ENCODE results near the gene CIRBP. TPM values are rescaled to one million over a fixed set of nuclear protein-coding genes. Genes with fewer than 3 reads are reported as not detected.
A peak's percentile ranks its signal among the peaks of the same experiment; 100 is the strongest.

The CIRBP gene
- total RNA-seq, 1 donor: 380 TPM

DNA sequence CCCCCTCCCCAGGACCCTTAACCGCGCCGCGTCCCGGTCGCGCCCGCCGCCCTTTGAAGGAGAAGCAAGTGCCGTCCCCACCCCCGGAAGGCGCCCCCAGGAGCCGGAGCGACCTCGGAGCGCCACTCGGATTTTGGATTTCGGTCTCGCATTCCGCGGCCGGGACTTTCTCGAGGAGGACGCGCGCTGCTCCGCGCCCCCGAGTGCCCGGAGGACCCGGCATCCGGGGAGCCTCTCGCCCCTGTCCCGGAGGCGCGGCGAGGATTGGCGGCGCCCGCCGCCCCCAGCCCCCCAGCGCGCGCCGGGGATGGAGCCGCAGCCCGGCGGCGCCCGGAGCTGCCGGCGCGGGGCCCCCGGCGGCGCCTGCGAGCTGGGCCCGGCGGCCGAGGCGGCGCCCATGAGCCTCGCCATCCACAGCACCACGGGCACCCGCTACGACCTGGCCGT is 19.1 kb upstream of the CIRBP start:
- TF ChIP-seq, protein P1, sequence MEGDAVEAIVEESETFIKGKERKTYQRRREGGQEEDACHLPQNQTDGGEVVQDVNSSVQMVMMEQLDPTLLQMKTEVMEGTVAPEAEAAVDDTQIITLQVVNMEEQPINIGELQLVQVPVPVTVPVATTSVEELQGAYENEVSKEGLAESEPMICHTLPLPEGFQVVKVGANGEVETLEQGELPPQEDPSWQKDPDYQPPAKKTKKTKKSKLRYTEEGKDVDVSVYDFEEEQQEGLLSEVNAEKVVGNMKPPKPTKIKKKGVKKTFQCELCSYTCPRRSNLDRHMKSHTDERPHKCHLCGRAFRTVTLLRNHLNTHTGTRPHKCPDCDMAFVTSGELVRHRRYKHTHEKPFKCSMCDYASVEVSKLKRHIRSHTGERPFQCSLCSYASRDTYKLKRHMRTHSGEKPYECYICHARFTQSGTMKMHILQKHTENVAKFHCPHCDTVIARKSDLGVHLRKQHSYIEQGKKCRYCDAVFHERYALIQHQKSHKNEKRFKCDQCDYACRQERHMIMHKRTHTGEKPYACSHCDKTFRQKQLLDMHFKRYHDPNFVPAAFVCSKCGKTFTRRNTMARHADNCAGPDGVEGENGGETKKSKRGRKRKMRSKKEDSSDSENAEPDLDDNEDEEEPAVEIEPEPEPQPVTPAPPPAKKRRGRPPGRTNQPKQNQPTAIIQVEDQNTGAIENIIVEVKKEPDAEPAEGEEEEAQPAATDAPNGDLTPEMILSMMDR (IDR thresholded peaks at IDR 0.05; ENCODE audit: extremely low read depth, low read depth, low read length): no peak
- DNase-seq (ENCODE audit: insufficient read length, low spot score, missing footprints): no peak
- Histone ChIP-seq H3K4me3 (ENCODE audit: insufficient read depth, low read length) (peak overlapping the region; percentile 80), H3K4me2 (ENCODE audit: insufficient read depth, low read length) (peak overlapping the region; percentile 18), H4K20me1 (ENCODE audit: insufficient read depth, low read length) (peaks cover 23% of the 10 kb centered on the region), H2AFZ (ENCODE audit: low read length) (no peak overlapping the region), H3K36me3 (ENCODE audit: insufficient read depth, low read length) (peaks cover 24% of the 10 kb centered on the region), H3K4me1 (ENCODE audit: insufficient read depth, low read length) (peaks cover 19% of the 10 kb centered on the region), H3K9me3 (ENCODE audit: low read depth, low read length) (no peaks in the 10 kb centered on the region), H3K27me3 (ENCODE audit: insufficient read depth, low read length) (no peaks in the 10 kb centered on the region), H3K27ac (ENCODE audit: low read depth, low read length) (peak overlapping the region; percentile 33), H3K79me2 (ENCODE audit: insufficient read depth, low read length) (peaks cover 44% of the 10 kb centered on the region)

DNA sequence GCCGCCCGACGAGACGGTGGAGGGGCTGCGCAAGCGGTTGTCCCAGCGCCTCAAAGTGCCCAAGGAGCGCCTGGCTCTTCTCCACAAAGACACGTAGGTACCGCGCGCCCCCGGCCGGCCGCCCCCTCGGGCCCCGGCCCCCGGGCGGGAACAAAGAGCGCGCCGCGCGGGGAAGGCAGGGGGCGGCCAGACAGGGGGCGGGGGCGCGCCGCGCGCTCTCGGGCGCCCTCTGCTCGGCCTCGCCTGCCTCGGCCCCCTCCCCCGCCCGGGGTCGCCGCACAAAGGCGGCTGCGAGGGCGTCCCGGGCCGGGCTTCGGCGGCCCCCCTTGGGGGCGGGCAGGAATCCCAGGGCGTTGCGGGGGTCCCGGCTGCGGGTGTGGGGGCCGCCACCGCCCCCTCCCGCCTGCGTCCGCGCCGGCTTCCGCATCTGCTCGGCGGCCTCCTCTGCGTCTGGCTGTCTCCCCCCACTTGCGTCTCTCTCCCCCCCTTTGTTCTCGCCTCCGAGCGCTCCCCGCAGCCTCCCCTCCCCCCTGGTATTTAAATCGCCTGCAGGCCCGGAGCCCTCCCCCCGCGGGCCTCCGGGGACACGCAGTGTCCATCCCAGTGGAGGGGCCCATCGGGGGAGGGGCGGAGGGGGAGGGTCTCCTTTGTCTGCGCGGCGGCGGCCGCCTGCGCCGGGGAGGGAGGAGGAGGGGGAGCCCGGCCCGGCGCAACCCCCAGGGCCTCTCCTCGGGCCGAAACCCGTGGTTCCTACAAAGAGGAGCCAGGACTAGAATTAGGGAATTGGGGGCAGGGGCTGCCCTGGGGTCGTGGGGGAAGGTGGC is 18.5 kb upstream of the CIRBP start:
- Histone ChIP-seq H3K9me3 (ENCODE audit: low read depth, low read length) (no peaks in the 10 kb centered on the region), H3K4me1 (ENCODE audit: insufficient read depth, low read length) (peaks cover 22% of the 10 kb centered on the region), H3K4me3 (ENCODE audit: insufficient read depth, low read length) (peak overlapping the region; percentile 80), H3K27me3 (ENCODE audit: insufficient read depth, low read length) (no peaks in the 10 kb centered on the region), H4K20me1 (ENCODE audit: insufficient read depth, low read length) (peaks cover 30% of the 10 kb centered on the region), H3K4me2 (ENCODE audit: insufficient read depth, low read length) (peak overlapping the region; percentile 87), H3K27ac (ENCODE audit: low read depth, low read length) (peak overlapping the region; percentile 69), H2AFZ (ENCODE audit: low read length) (no peak overlapping the region), H3K36me3 (ENCODE audit: insufficient read depth, low read length) (peaks cover 31% of the 10 kb centered on the region), H3K79me2 (ENCODE audit: insufficient read depth, low read length) (peaks cover 51% of the 10 kb centered on the region)
- TF ChIP-seq, protein P1 (IDR thresholded peaks at IDR 0.05; ENCODE audit: extremely low read depth, low read depth, low read length): no peak
- peak; percentile 88 for DNase-seq (ENCODE audit: insufficient read length, low spot score, missing footprints)

- no peaks in the 10 kb centered on the region for H3K27me3 ChIP-seq (ENCODE audit: insufficient read depth, low read length)
- peaks cover 58% of the 10 kb centered on the region for H3K79me2 ChIP-seq (ENCODE audit: insufficient read depth, low read length)
- H4K20me1 ChIP-seq (ENCODE audit: insufficient read depth, low read length): peaks cover 31% of the 10 kb centered on the region
- peak overlapping the region; percentile 69 for H3K27ac ChIP-seq (ENCODE audit: low read depth, low read length)
- TF ChIP-seq, protein P1 (IDR thresholded peaks at IDR 0.05; ENCODE audit: extremely low read depth, low read depth, low read length): no peak
- H3K36me3 ChIP-seq (ENCODE audit: insufficient read depth, low read length): peaks cover 38% of the 10 kb centered on the region
- H3K4me2 ChIP-seq (ENCODE audit: insufficient read depth, low read length): peak overlapping the region; percentile 87
- peaks cover 26% of the 10 kb centered on the region for H3K4me1 ChIP-seq (ENCODE audit: insufficient read depth, low read length)
- peak overlapping the region; percentile 80 for H3K4me3 ChIP-seq (ENCODE audit: insufficient read depth, low read length)
- H3K9me3 ChIP-seq (ENCODE audit: low read depth, low read length): no peaks in the 10 kb centered on the region
- DNase-seq (ENCODE audit: insufficient read length, low spot score, missing footprints): peak; percentile 92
- no peak overlapping the region for H2AFZ ChIP-seq (ENCODE audit: low read length)
Observed at GRCh38 chr19:1251330-1252220, 17.6 kb upstream of the CIRBP start.

Data from osteoblast (primary cell).